Uterus (tissue), 4 donors: ENCODE results near the gene MICU2. TPM values are rescaled to one million over a fixed set of nuclear protein-coding genes. Genes with fewer than 3 reads are reported as not detected.

Experiments
- DNase-seq, 2 donors: peaks; one replicate each; pipeline ENCODE4 v3.0.0-alpha.2; 2019 to 2020
- H3K27ac ChIP-seq, 2 donors: fragments of 200-600 bp; sonication (generic); 1 replicate in 1 of 2; 2 replicates in 1 of 2; pipeline ENCODE4 v1.5.1; 2016 to 2018
- H3K27me3 ChIP-seq, 2 donors: fragments of 200-600 bp; sonication (generic); one replicate each; pipeline ENCODE4 v1.5.1; 2018 to 2019; ENCODE audit warnings: control low read depth in 1 of 2
- H3K36me3 ChIP-seq, 2 donors: fragments of 200-600 bp; sonication (generic); one replicate each; pipeline ENCODE4 v1.5.1; 2019; ENCODE audit warnings: control low read depth in 1 of 2
- H3K4me1 ChIP-seq, 2 donors: fragments of 200-600 bp; sonication (generic); one replicate each; pipeline ENCODE4 v1.5.1; 2018 to 2019; ENCODE audit warnings: control low read depth in 1 of 2
- H3K4me3 ChIP-seq, 2 donors: fragments of 200-600 bp; sonication (generic); 1 replicate in 1 of 2; 2 replicates in 1 of 2; pipeline ENCODE4 v1.5.1; 2018 to 2019; ENCODE audit warnings: mild to moderate bottlenecking in 1 of 2
- H3K9me3 ChIP-seq, 2 donors: fragments of 200-600 bp; sonication (generic); one replicate each; pipeline ENCODE4 v1.5.1; 2019; ENCODE audit warnings: control low read depth in 1 of 2
- POLR2A ChIP-seq, 2 donors: fragments of 450-650 bp; IDR thresholded peaks; one replicate each; pipeline ENCODE4 v1.6.1; 2016; ENCODE audit warnings: antibody characterized with exemption in 2 of 2, mild to moderate bottlenecking in 1 of 2, moderate library complexity in 1 of 2
- intact Hi-C: fragments of 100-400 bp; cut with DNase I; formaldehyde crosslinking; loops from one replicate; pipeline ENCODE4 v1.15.1; 2023; ENCODE audit warnings: low total_unique reads
- total RNA-seq, 4 donors: library from RNA; depleted of rRNA in 3 of 4; stranded (reverse); fragments of >200 nt in 3 of 4; gene quantifications; one replicate each; pipeline versions ENCODE4 v1.1.0 to v1.2.4, GENCODE V29; 2014 to 2023
- TF ChIP-seq, protein P1 (sequence below), 4 experiments: fragments of 200-600 bp in 2 of 4; fragments of 450-650 bp in 2 of 4; sonication (generic) in 2 of 4; IDR thresholded peaks; one replicate each; pipeline ENCODE4 v1.5.1; 2016 to 2019; ENCODE audit warnings: antibody characterized with exemption in 4 of 4, mild to moderate bottlenecking in 2 of 4, moderate library complexity in 1 of 4
- donor health status: DM: yes; HTN: yes; CAD: no.

Gene MICU2
- total RNA-seq, 4 donors from 2014 or later = 19.4 to 141 (median 36.8) TPM

- no peak for TF ChIP-seq POLR2A (IDR thresholded peaks at IDR 0.05)
- TF ChIP-seq, protein P1, sequence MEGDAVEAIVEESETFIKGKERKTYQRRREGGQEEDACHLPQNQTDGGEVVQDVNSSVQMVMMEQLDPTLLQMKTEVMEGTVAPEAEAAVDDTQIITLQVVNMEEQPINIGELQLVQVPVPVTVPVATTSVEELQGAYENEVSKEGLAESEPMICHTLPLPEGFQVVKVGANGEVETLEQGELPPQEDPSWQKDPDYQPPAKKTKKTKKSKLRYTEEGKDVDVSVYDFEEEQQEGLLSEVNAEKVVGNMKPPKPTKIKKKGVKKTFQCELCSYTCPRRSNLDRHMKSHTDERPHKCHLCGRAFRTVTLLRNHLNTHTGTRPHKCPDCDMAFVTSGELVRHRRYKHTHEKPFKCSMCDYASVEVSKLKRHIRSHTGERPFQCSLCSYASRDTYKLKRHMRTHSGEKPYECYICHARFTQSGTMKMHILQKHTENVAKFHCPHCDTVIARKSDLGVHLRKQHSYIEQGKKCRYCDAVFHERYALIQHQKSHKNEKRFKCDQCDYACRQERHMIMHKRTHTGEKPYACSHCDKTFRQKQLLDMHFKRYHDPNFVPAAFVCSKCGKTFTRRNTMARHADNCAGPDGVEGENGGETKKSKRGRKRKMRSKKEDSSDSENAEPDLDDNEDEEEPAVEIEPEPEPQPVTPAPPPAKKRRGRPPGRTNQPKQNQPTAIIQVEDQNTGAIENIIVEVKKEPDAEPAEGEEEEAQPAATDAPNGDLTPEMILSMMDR (IDR thresholded peaks at IDR 0.05) = no peak
- Histone ChIP-seq H3K4me3 (no peak overlapping the region), H3K9me3 (no peaks in the 10 kb centered on the region), H3K36me3 (no peaks in the 10 kb centered on the region), H3K4me1 (peaks cover 0 to 6% of the 10 kb centered on the region in 2 donors), H3K27me3 (no peaks in the 10 kb centered on the region), H3K27ac (no peak overlapping the region)
- DNase-seq = no peak
- intact Hi-C loops = no loop called here
These were observed 57.6 kb downstream of the MICU2 start for GRCh38 chr13:21546372-21546771.

GRCh38 chr13:21544515-21544914, 59.5 kb downstream of the MICU2 start:
- intact Hi-C loops = no loop called here
- no peak for DNase-seq
- Histone ChIP-seq H3K4me3 (no peak overlapping the region), H3K36me3 (no peaks in the 10 kb centered on the region), H3K27me3 (no peaks in the 10 kb centered on the region), H3K4me1 (peaks cover 0 to 8% of the 10 kb centered on the region in 2 donors), H3K9me3 (no peaks in the 10 kb centered on the region), H3K27ac (no peak overlapping the region)
- TF ChIP-seq POLR2A (IDR thresholded peaks at IDR 0.05) = no peak
- TF ChIP-seq, protein P1 (IDR thresholded peaks at IDR 0.05) = no peak

GRCh38 chr13:21542563-21542962, 61.4 kb downstream of the MICU2 start:
- intact Hi-C loops = no loop called here
- no peaks in the 10 kb centered on the region for H3K9me3 ChIP-seq
- H3K27ac ChIP-seq = no peak overlapping the region
- H3K36me3 ChIP-seq = no peaks in the 10 kb centered on the region
- no peak overlapping the region for H3K4me3 ChIP-seq
- TF ChIP-seq POLR2A (IDR thresholded peaks at IDR 0.05) = no peak
- TF ChIP-seq, protein P1 (IDR thresholded peaks at IDR 0.05) = no peak
- H3K27me3 ChIP-seq = no peaks in the 10 kb centered on the region
- H3K4me1 ChIP-seq = peaks cover 0 to 8% of the 10 kb centered on the region in 2 donors
- DNase-seq = no peak

DNA sequence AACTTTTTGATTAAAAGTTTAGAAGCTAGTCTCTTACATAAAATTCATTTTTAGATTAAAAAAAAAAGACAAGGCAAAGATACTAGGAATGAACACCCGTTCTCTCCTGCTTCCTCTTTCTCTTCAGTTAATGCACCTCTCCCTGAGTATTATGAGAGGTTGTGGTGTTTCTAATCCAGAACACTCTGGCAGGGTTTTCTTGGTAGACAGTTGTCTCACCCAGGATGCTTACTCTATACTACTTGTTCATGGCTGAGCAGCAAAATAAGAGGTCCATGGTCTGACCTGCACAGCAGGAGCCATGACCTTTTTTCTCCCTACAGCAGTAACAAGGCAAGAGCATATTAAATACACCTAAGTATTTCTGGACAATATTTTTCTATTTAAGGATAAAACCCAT, 62.0 kb downstream of the MICU2 start:
- intact Hi-C loops = no loop called here
- H3K36me3 ChIP-seq = no peaks in the 10 kb centered on the region
- peaks cover 0 to 8% of the 10 kb centered on the region in 2 donors for H3K4me1 ChIP-seq
- no peak for DNase-seq
- H3K27me3 ChIP-seq = no peaks in the 10 kb centered on the region
- H3K27ac ChIP-seq = no peak overlapping the region
- TF ChIP-seq, protein P1 (IDR thresholded peaks at IDR 0.05) = no peak
- no peak for TF ChIP-seq POLR2A (IDR thresholded peaks at IDR 0.05)
- no peak overlapping the region for H3K4me3 ChIP-seq
- no peaks in the 10 kb centered on the region for H3K9me3 ChIP-seq

DNA sequence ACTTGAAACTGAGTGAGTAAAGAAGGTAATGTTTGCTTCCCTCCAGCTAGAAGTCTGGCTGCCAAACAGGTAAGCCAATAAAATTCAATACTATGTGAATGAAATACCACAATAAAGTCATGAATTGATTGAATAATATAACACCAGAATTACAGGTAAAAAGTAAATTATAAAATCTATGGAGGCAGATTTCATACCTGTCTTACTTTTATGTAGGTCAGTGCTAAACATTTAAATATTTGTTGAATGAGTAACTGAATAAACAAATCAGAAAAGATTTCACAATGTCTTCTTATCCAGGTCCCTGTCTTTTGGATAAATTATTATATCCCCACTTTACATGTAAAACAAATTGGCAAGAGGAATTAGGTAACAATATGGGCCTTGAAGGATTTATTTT, 62.7 kb downstream of the MICU2 start:
- Histone ChIP-seq H3K27ac (no peak overlapping the region), H3K4me1 (peaks cover 0 to 8% of the 10 kb centered on the region in 2 donors), H3K36me3 (no peaks in the 10 kb centered on the region), H3K4me3 (no peak overlapping the region), H3K9me3 (no peaks in the 10 kb centered on the region), H3K27me3 (no peaks in the 10 kb centered on the region)
- TF ChIP-seq POLR2A (IDR thresholded peaks at IDR 0.05) = no peak
- TF ChIP-seq, protein P1 (IDR thresholded peaks at IDR 0.05) = no peak
- intact Hi-C loops = no loop called here
- no peak for DNase-seq
